ENCODE results near the gene RAB11FIP3. TPM values are rescaled to one million over a fixed set of nuclear protein-coding genes. Genes with fewer than 3 reads are reported as not detected.
"Not testable (repeated sequence)": the region's sequence is repeated elsewhere in the genome, so short reads cannot be mapped to it uniquely, and the experiment has no call there.

The RAB11FIP3 gene
- total RNA-seq, 1 donor from 2014 or later = 60.2 TPM

- H3K27me3 Mint-ChIP-seq (ENCODE audit: unreplicated experiment) = no peaks in the 10 kb centered on the region
- no peak overlapping the region for H3K27ac Mint-ChIP-seq (ENCODE audit: unreplicated experiment)
- no peak for DNase-seq (ENCODE audit: extremely low spot score, unreplicated experiment)
- TF ChIP-seq CTCF (IDR thresholded peaks at IDR 0.05) = no peak
- H3K4me3 Mint-ChIP-seq (ENCODE audit: unreplicated experiment) = no peak overlapping the region
- H3K9me3 Mint-ChIP-seq (ENCODE audit: unreplicated experiment) = no peaks in the 10 kb centered on the region
- H3K36me3 Mint-ChIP-seq (ENCODE audit: unreplicated experiment) = peaks cover 19% of the 10 kb centered on the region
- H3K4me1 Mint-ChIP-seq (ENCODE audit: unreplicated experiment) = peaks cover 33% of the 10 kb centered on the region
Measured at GRCh38 chr16:476039-476438, 50.6 kb downstream of the RAB11FIP3 start.

DNA sequence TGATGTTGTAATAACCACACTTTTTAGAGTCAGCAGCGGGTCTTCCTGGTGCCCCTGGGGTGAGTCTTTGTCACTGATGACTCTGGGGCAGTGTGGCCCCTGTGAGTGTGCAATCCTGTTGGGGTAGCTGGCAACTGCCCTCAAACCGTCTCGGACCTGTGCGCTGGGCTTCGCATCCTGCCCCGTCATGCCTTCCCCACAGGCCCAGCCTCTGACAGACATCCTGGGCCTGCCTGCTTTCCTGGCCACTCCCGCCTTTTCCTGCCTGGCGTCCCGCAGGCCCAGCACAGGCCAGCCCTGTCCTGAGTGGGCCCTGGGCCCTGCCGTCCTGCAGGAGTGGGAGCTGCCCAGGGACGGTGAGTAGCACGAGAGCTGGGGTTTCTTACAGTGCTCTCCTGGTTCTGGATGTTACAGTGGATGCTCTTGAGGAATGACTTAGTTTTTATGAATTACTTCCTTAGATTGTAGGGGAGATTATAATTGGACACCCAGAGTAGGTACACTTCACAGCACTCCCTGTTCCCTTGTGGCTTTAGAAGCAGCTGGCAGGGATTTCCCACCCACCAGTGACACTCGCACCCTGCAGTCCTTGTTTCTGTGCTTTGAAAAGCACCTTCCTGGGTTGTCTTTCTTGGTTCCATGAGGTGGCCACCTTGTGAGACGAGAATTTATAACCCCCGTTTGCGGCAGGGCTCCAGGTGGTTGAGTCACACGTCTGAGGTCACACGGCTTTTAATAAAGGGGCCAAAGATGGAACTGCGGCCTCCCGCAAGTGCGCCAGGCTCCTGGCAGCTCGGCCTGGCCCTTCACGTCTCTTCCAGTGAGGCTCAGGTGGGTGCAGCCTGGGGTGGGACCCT, 52.1 kb downstream of the RAB11FIP3 start:
- no peak for TF ChIP-seq CTCF (IDR thresholded peaks at IDR 0.05)
- no peak overlapping the region for H3K4me3 Mint-ChIP-seq (ENCODE audit: unreplicated experiment)

DNA sequence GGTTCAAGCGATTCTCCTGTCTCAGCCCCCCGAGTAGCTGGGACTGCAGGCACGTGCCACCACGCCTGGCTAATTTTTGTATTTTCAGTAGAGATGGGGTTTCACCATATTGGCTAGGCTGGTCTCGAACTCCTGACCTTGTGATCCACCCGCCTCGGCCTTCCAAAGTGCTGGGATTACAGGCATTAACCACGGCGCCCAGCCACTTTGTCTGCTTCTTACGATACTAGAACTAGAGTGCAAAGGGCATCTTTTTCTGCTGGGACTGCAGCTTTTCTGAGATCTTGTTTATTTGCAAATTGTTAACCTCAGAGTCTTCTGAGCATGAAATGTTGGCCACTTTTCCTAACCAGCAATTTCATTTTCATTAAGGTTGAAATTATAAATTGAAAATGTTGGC, 52.8 kb downstream of the RAB11FIP3 start:
- not testable (repeated sequence) for DNase-seq (ENCODE audit: extremely low spot score, unreplicated experiment); H3K27me3 Mint-ChIP-seq (ENCODE audit: unreplicated experiment); H3K4me3 Mint-ChIP-seq (ENCODE audit: unreplicated experiment); H3K9me3 Mint-ChIP-seq (ENCODE audit: unreplicated experiment); H3K27ac Mint-ChIP-seq (ENCODE audit: unreplicated experiment)
- Mint-ChIP-seq H3K4me1 (ENCODE audit: unreplicated experiment) (peaks cover 11% of the 10 kb centered on the region), H3K36me3 (ENCODE audit: unreplicated experiment) (peaks cover 21% of the 10 kb centered on the region)

More for the DNA sequence above, 52.1 kb downstream of the RAB11FIP3 start:
- Mint-ChIP-seq H3K9me3 (ENCODE audit: unreplicated experiment) (no peaks in the 10 kb centered on the region), H3K27ac (ENCODE audit: unreplicated experiment) (no peak overlapping the region), H3K4me1 (ENCODE audit: unreplicated experiment) (peaks cover 18% of the 10 kb centered on the region), H3K36me3 (ENCODE audit: unreplicated experiment) (peaks cover 21% of the 10 kb centered on the region), H3K27me3 (ENCODE audit: unreplicated experiment) (no peaks in the 10 kb centered on the region)
- no peak for DNase-seq (ENCODE audit: extremely low spot score, unreplicated experiment)

- Mint-ChIP-seq H3K4me1 (ENCODE audit: unreplicated experiment) (no peaks in the 10 kb centered on the region), H3K36me3 (ENCODE audit: unreplicated experiment) (peaks cover 16% of the 10 kb centered on the region), H3K9me3 (ENCODE audit: unreplicated experiment) (no peaks in the 10 kb centered on the region), H3K4me3 (ENCODE audit: unreplicated experiment) (no peak overlapping the region), H3K27me3 (ENCODE audit: unreplicated experiment) (no peaks in the 10 kb centered on the region), H3K27ac (ENCODE audit: unreplicated experiment) (no peak overlapping the region)
- TF ChIP-seq CTCF (IDR thresholded peaks at IDR 0.05) = no peak
- DNase-seq (ENCODE audit: extremely low spot score, unreplicated experiment) = no peak
Measured at GRCh38 chr16:482468-483185, 57.2 kb downstream of the RAB11FIP3 start.

GRCh38 chr16:483341-484075, 58.1 kb downstream of the RAB11FIP3 start:
- no peak for TF ChIP-seq CTCF (IDR thresholded peaks at IDR 0.05)
- Mint-ChIP-seq H3K4me1 (ENCODE audit: unreplicated experiment) (no peaks in the 10 kb centered on the region), H3K36me3 (ENCODE audit: unreplicated experiment) (peaks cover 17% of the 10 kb centered on the region), H3K27me3 (ENCODE audit: unreplicated experiment) (no peaks in the 10 kb centered on the region), H3K9me3 (ENCODE audit: unreplicated experiment) (no peaks in the 10 kb centered on the region), H3K4me3 (ENCODE audit: unreplicated experiment) (no peak overlapping the region), H3K27ac (ENCODE audit: unreplicated experiment) (no peak overlapping the region)
- no peak for DNase-seq (ENCODE audit: extremely low spot score, unreplicated experiment)
